GM18520 (cell line): ENCODE results near the gene PRSS23.
"Not testable (repeated sequence)": the region's sequence is repeated elsewhere in the genome, so short reads cannot be mapped to it uniquely, and the experiment has no call there.

ENCODE experiments used
- ATAC-seq: cut with Tn5 transposase; IDR thresholded peaks from one replicate; pipeline ENCODE4 v1.9.1; 2021; ENCODE audit not compliant: unreplicated experiment

PRSS23 gene

GRCh38 chr11:86812322-86812670 is 12.0 kb downstream of the PRSS23 start:
- ATAC-seq, result no peak

GRCh38 chr11:86812981-86813380 is 12.6 kb downstream of the PRSS23 start:
- ATAC-seq, result peak; percentile 94

- no peak for ATAC-seq
Observed at GRCh38 chr11:86814775-86815174, 14.4 kb downstream of the PRSS23 start.

- no peak for ATAC-seq
Observed at GRCh38 chr11:86815726-86816125, 15.4 kb downstream of the PRSS23 start.

- no peak for ATAC-seq
Observed at GRCh38 chr11:86816251-86816726, 15.9 kb downstream of the PRSS23 start.

GRCh38 chr11:86818462-86819192 is 18.3 kb downstream of the PRSS23 start:
- no peak for ATAC-seq

GRCh38 chr11:86824139-86824538 is 23.8 kb downstream of the PRSS23 start:
- not testable (repeated sequence) for ATAC-seq

- not testable (repeated sequence) for ATAC-seq
Observed at GRCh38 chr11:86834376-86834775, 34.0 kb downstream of the PRSS23 start.

GRCh38 chr11:86844762-86845508 is 44.6 kb downstream of the PRSS23 start:
- not testable (repeated sequence) for ATAC-seq

GRCh38 chr11:86848132-86848531 is 47.8 kb downstream of the PRSS23 start:
- no peak for ATAC-seq

- ATAC-seq, result no peak
Observed at GRCh38 chr11:86849679-86850078, 49.3 kb downstream of the PRSS23 start.
